ENCODE measurements around the gene CT47A7.
"Not testable (repeated sequence)": the region's sequence is repeated elsewhere in the genome, so short reads cannot be mapped to it uniquely, and the experiment has no call there.

Gene CT47A7

DNA sequence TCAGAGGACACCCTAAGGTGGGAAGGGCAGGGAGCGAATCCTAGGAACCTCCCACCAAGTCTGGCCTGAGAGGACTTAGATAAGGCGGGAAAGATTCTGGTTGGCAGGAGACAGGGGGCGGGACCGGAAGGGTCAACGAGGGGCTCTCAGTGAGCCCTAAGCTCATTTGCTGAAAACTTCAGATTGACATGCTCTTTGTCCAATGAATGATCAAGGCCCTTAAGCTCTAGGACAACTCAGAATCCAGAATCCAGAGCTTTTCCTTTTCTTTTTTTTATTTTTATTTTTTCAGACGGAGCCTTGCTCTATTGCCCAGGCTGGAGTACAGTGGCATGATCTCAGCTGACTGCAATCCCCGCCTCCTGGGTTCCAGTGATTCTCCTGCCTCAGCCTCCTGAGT lies at the start of gene CT47A7:
TSS of gene CT47A7 (minus strand) at position 101 of the 400 bp plus-strand sequence. CDS start 255 bp downstream, outside the sequence.
- DNase-seq: not testable (repeated sequence)

DNA sequence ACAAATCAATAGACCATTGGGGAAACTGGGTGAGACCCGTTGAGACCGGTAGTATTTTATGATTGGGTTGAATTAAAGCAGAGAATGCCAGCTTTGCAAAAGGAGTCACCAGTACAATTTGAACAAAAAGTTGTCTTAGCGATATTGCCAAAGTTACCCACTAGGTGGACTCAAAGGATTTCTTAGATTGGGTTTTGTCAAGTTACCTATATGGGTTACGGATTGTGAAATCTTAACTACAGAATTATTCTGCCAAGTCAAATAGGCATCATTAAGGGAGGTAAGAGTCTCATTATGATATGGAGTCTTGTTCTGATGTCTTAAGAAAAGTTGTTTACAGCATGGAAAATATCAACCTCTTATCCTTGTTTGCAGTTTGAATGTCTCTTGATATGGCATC lies 44.2 kb upstream of the CT47A7 start:
- DNase-seq: peak; percentile 68

DNA sequence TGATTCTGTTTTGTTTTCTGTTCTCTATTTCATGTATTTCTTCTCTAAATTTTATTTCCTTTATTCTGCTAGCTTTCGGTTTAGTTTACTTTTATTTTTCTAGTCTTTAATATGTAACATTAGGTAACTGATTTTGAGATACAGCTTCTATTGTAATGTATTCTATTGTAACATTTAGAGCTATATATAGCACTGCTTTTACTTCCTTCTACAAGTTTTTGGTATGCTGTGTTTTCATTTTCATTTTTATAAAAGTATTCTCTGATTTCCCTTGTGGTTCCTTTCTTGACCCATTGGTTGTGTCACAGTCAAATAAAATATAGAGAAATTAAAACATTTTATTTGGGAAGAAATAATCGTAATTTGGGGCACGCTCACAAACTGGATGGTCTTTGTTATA lies 43.0 kb upstream of the CT47A7 start:
- DNase-seq: no peak

DNA sequence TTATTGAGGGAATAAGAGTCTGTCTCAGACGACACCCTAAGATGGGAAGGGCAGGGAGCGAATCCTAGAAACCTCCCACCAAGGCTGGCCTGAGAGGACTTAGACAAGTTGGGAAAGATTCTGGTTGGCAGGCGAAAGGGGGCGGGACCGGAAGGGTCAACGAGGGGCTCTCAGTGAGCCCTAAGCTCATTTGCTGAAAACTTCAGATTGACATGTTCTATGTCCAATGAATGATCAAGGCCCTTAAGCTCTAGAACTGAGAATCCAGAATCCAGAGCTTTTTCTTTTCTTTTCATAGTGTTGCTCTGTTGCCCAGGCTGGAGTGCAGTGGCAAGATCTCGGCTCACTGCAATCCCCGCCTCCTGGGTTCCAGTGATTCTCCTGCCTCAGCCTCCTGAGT lies 29.3 kb upstream of the CT47A7 start, which contains the start of gene CT47A1:
TSS of gene CT47A1 (minus strand) at position 101 of the 400 bp plus-strand sequence. CDS start 231 bp downstream, outside the sequence.
- not testable (repeated sequence) for DNase-seq

All from NCI-H69 (cell line).